Smooth muscle cell (in vitro differentiated cells): ENCODE data around the gene ZFAND3. TPM values are rescaled to one million over a fixed set of nuclear protein-coding genes. Genes with fewer than 3 reads are reported as not detected.

ENCODE experiments used
- DNase-seq: peaks from one replicate; lab custom pipeline; 2025; ENCODE audit not compliant: unreplicated experiment; lab: John Stamatoyannopoulos, UW
- H2AFZ ChIP-seq: fragments of 200-600 bp; sonication (generic); 2 replicates; pipeline ENCODE4 v1.6.0; 2016; ENCODE audit warnings: antibody characterized with exemption, low read depth, mild to moderate bottlenecking
- H3F3A ChIP-seq: fragments of 200-600 bp; sonication (generic); 2 replicates; pipeline ENCODE4 v1.6.0; 2017; ENCODE audit warnings: antibody characterized with exemption, low read depth
- H3K27ac ChIP-seq: fragments of 200-600 bp; sonication (generic); 2 replicates; pipeline ENCODE4 v1.5.1; 2016; ENCODE audit warnings: low read depth, mild to moderate bottlenecking
- H3K27me3 ChIP-seq: fragments of 200-600 bp; sonication (generic); 2 replicates; pipeline ENCODE4 v1.6.1; 2016; ENCODE audit warnings: low read depth, mild to moderate bottlenecking
- H3K36me3 ChIP-seq: fragments of 200-600 bp; sonication (generic); 2 replicates; pipeline ENCODE4 v1.5.1; 2016; ENCODE audit warnings: low read depth
- H3K4me1 ChIP-seq: fragments of 200-600 bp; sonication (generic); 2 replicates; pipeline ENCODE4 v1.5.1; 2016; ENCODE audit warnings: low read depth
- H3K4me2 ChIP-seq: fragments of 200-600 bp; sonication (generic); 2 replicates; pipeline ENCODE4 v1.6.0; 2016; ENCODE audit warnings: mild to moderate bottlenecking
- H3K4me3 ChIP-seq: fragments of 200-600 bp; sonication (generic); 2 replicates; pipeline ENCODE4 v1.5.1; 2016; ENCODE audit warnings: mild to moderate bottlenecking
- H3K79me2 ChIP-seq: fragments of 200-600 bp; sonication (generic); 2 replicates; pipeline ENCODE4 v1.6.0; 2016; ENCODE audit warnings: low read depth, mild to moderate bottlenecking
- H3K9ac ChIP-seq: fragments of 200-600 bp; sonication (generic); 2 replicates; pipeline ENCODE4 v1.6.0; 2016; ENCODE audit warnings: low read depth
- H3K9me3 ChIP-seq: fragments of 200-600 bp; sonication (generic); replicated peaks from 2 replicates; pipeline ENCODE4 v1.5.1; 2016; ENCODE audit warnings: low read depth
- H4K20me1 ChIP-seq: fragments of 200-600 bp; sonication (generic); 2 replicates; pipeline ENCODE4 v1.6.0; 2016; ENCODE audit warnings: low read depth
- WGBS: methylation state at CpG from one replicate; pipeline ENCODE4 v1.1.7; 2016; ENCODE audit warnings: low lambda C conversion rate; 5-methylcytosine and 5-hydroxymethylcytosine counted together
- polyA plus RNA-seq: library from polyadenylated mRNA; unstranded; fragments of >200 nt; fragmentation: Nextera tagmentation; extraction: Ambion mirVana; gene quantifications from 2 replicates; pipeline ENCODE4 v1.2.1, GENCODE V29; 2016
- total RNA-seq: library from RNA; depleted of rRNA; stranded (reverse); fragments of >200 nt; gene quantifications from 2 replicates; pipeline ENCODE4 v1.2.3, GENCODE V29; 2014
- TF ChIP-seq, protein P1 (sequence below): fragments of 200-600 bp; sonication (generic); IDR thresholded peaks from 2 replicates; pipeline ENCODE4 v1.5.1; 2017; ENCODE audit warnings: borderline replicate concordance, mild to moderate bottlenecking, antibody characterized with exemption; ENCODE audit not compliant: insufficient read depth, poor library complexity, severe bottlenecking

Gene ZFAND3
- total and polyA plus RNA-seq, 2 experiments from 2014 or later: 27.6 to 40.5 TPM

DNA sequence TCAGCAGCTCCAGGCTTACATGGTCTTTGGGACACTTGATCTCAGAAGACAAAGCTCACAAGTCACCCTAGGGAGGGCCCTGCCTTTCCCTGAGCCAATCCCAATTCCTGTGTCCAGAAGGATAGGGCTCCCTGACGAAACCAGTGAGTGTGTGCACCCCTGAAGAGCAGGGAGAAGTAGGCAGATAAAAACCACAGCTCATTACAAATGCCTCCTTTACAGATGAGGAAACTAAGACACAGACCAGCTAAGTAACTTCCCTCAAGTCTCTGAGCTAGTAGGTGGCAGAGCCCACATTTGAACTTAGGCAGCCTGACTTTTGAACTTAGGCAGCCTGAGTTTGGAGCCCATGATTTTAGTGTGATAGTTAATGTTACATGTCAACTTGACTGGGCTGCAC is 6.7 kb upstream of the ZFAND3 start:
- no peak for DNase-seq
- no peaks in the 10 kb centered on the region for H3K9me3 ChIP-seq
- H3K36me3 ChIP-seq: no peaks in the 10 kb centered on the region
- no peaks in the 10 kb centered on the region for H3K4me1 ChIP-seq
- no peak overlapping the region for H2AFZ ChIP-seq
- H3K9ac ChIP-seq: no peak overlapping the region
- H4K20me1 ChIP-seq: no peaks in the 10 kb centered on the region
- H3K4me2 ChIP-seq: no peak overlapping the region
- TF ChIP-seq, protein P1, sequence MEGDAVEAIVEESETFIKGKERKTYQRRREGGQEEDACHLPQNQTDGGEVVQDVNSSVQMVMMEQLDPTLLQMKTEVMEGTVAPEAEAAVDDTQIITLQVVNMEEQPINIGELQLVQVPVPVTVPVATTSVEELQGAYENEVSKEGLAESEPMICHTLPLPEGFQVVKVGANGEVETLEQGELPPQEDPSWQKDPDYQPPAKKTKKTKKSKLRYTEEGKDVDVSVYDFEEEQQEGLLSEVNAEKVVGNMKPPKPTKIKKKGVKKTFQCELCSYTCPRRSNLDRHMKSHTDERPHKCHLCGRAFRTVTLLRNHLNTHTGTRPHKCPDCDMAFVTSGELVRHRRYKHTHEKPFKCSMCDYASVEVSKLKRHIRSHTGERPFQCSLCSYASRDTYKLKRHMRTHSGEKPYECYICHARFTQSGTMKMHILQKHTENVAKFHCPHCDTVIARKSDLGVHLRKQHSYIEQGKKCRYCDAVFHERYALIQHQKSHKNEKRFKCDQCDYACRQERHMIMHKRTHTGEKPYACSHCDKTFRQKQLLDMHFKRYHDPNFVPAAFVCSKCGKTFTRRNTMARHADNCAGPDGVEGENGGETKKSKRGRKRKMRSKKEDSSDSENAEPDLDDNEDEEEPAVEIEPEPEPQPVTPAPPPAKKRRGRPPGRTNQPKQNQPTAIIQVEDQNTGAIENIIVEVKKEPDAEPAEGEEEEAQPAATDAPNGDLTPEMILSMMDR: no peak
- no peaks in the 10 kb centered on the region for H3K79me2 ChIP-seq
- H3K27me3 ChIP-seq: no peaks in the 10 kb centered on the region
- H3K27ac ChIP-seq: no peak overlapping the region
- no peak overlapping the region for H3K4me3 ChIP-seq
- no peaks in the 10 kb centered on the region for H3F3A ChIP-seq
- 89% methylated on average over 1 of the region's 1 CpG for WGBS

DNA sequence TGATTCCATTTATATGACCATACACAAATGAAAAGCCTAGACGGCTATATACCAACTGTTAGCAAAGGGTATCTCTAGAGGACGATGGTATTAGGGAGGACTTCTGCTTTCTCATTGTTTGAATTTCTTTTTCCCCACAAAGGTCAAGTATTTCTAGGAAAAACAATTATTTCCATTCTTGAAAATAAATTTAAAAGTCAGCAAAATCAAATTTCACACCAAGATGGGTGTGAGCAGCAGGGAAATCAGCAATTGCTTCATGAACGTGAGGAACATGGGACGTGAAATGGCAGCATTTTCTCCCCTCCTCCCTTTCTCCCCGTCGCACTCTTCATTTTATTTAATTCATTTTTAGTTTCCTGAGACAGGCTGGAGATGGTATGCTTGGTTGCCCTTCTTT is 5.2 kb upstream of the ZFAND3 start:
- Histone ChIP-seq H2AFZ (no peak overlapping the region), H3K4me2 (no peak overlapping the region), H3F3A (no peaks in the 10 kb centered on the region), H3K4me3 (no peak overlapping the region), H3K4me1 (peaks cover 6% of the 10 kb centered on the region), H3K9me3 (no peaks in the 10 kb centered on the region), H3K79me2 (no peaks in the 10 kb centered on the region), H3K36me3 (no peaks in the 10 kb centered on the region), H3K27ac (no peak overlapping the region), H3K9ac (no peak overlapping the region), H4K20me1 (no peaks in the 10 kb centered on the region), H3K27me3 (no peaks in the 10 kb centered on the region)
- DNase-seq: no peak
- TF ChIP-seq, protein P1: no peak
- 94% methylated on average over 6 of the region's 6 CpGs for WGBS

DNA sequence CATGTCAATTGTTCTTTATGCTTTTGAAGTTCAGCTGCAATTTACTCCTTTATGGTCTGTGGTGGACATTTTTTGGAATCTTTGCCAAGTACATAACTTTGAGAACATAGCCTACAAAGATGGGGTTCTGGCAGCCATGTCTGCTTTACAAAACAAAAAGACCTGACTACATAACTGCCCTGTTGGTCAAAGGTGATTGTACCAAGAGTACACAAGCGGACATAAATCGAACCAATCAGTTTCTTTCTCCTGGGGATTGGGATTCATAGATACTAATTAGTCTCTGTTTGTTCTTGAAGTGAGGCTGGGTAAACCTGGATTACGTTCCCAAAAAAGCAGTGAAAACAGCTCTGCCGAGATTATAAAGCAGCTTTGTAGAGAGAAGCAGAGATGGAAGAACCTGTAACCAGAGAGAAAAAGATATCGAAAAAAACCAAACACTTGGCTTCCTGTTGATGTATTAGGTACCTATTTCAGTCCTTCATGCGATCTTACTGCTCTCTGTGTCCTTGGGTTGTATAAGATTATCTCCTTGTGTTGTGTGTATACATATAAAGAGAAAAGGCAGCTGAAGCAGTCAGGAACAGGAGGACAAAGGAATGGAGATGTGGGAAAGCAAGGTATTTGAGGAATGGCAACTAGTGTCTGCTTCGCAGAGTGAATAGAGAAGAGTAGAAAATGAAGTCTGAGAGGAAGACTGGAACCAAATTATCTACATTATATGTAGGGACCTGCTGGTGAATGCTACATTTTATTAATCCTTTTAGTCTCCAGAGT is 2.7 kb upstream of the ZFAND3 start:
- no peak for DNase-seq
- no peak overlapping the region for H3K4me2 ChIP-seq

More for the DNA sequence above, 2.7 kb upstream of the ZFAND3 start:
- 87% methylated on average over 7 of the region's 7 CpGs for WGBS
- H2AFZ ChIP-seq: no peak overlapping the region
- no peak overlapping the region for H3K4me3 ChIP-seq
- H3K4me1 ChIP-seq: peaks cover 21% of the 10 kb centered on the region
- no peak overlapping the region for H3K27ac ChIP-seq
- peaks cover 15% of the 10 kb centered on the region for H4K20me1 ChIP-seq
- H3K9ac ChIP-seq: no peak overlapping the region
- no peaks in the 10 kb centered on the region for H3K9me3 ChIP-seq
- H3K36me3 ChIP-seq: no peaks in the 10 kb centered on the region
- H3F3A ChIP-seq: no peaks in the 10 kb centered on the region
- TF ChIP-seq, protein P1: no peak
- H3K27me3 ChIP-seq: no peaks in the 10 kb centered on the region
- peaks cover 20% of the 10 kb centered on the region for H3K79me2 ChIP-seq
